NCI-H345 (cell line): Measurements from ENCODE around the gene TOP2A.

Experiments used
- DNase-seq: peaks from one replicate; lab custom pipeline; 2025; lab: John Stamatoyannopoulos, UW

TOP2A gene

DNA sequence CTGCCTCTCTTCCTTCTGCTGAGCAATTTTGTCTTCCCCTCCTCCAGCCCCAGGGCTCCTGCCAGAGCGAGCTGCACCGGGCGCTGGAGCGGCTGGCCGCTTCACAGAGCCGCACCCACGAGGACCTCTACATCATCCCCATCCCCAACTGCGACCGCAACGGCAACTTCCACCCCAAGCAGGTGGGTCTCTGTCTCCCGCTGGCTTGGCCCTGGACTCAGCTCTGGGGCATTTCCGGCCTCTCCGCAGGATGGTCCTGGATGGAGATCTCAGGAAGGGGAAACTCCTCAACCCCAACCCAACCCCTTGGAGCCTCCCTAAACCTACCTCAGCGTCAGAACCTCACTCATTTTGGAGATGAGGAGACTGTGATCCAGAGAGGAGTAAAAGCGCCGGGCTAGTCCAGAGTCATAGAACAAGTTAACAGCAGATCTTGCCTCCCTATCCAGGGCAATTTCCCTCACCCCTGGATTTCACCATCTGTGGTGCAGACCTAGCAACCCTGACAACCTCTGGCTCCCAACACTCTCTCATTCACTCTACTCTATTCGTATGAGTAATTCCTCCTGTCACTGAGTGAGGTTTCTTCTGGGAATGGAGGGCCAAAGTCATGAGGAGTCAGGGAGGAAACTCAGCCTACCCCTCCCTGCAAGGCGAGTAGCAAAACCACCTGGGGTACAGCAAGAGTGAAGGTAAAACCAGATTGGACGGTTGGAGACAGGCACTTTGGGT, 36.4 kb upstream of the TOP2A start:
- DNase-seq: no peak

DNA sequence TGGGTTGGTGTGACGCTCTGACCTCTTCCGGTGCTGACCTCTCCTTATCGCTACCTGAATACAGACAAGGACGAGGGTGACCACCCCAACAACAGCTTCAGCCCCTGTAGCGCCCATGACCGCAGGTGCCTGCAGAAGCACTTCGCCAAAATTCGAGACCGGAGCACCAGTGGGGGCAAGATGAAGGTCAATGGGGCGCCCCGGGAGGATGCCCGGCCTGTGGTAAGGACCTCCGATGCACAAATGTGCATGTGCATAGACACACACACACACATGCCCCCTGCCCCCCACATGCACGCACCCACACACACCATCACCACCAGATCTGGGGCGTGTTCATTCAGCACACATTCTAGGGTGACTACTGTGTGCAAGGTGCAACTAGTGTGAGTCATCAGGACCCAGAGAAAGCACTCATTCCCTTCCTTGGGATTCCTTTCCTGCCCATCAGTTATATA, 35.3 kb upstream of the TOP2A start:
- DNase-seq: no peak

DNA sequence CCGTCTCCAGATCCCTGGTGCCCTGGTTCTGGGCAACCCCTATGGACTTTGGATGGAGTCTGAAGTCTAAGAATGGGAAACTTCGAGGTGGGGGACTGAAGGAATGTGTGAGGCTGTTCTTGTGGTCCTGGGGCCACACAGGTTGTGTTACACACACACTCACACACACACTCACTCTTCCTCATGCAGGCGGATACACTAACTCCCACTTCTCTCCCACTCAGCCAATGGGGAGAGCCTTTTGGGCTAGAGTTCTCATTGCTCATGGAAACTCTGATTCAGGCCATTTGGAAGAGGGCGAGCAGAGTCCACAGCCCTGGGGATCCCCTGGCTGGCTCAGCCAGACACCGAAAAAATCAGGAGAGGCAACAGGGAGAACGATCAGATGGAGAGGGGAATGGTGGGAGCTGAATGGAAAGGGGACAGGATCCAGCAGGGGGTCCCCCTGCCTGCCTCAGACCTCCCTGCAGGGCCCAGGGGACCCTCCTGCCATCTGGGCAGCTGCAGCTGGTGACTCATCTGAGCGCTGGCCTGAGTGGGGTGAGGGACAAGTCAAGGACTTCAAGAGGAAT, 34.6 kb upstream of the TOP2A start:
- no peak for DNase-seq

DNA sequence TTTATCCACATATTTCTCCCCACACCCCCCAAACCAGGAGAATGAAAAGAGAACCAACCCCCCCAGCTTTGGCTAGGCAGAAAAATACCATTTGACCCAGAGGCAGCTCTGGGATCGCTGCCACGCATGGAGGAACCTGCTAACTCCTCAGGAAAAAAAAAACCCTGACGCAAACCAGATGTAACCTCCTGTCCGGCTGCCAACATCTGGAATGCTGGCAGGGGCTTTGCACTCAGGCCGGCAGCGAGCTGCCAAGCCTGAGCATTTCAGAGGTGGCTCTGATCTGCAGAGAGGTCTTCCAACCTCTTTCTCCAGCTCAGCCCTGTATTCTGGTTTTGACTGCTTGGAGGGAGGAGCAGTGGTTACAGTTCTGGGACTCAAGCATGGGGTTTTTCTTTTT, 33.7 kb upstream of the TOP2A start:
- no peak for DNase-seq

DNA sequence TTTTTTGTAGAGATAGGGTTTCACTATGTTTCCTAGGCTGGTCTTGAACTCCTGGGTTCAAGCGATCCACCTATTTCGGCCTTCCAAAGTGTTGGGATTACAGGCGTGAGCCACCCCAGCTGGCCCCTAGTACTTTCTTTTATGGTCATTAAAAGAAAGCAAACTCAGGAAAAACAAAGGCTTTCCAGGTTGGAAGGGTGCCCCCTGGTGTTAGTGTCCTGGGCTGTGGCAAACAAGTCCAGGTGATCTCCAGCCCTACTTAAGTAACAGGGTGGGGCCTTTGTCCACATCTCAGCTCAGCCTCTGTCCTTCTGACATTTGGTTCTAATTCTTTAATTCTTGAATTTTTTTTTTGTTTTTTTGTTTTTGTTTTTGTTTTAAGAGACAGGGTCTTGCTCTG, 32.5 kb upstream of the TOP2A start:
- no peak for DNase-seq

DNA sequence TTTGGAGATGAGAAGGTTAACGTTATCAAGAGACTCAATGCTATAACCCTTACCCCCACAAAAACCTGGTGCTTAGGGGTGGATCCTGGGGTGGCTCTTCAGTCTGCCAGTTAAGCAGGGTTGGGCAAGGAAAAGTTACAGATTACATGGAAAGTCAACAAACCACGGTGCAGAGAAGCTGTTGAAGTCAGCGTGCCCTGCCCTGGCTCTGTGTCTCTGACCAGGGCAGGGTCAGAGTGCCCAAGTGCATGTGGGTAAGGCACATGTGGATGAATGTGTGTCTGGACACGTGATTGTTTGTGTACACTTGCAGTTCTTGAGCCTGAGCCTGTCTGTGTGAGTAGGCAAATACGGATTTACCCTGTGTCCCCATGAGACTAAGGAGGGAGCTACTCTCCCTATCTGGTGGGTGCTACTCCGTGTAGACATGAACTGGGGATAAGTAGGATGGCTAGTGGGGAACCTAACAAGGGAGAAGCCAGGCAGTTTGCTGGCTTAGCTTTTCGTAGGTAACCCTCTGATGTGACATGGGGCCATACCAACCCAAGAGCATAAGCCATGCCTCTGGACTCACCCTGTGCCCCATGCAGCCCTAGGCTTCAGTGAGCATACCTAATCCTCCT, 31.1 kb upstream of the TOP2A start:
- no peak for DNase-seq

DNA sequence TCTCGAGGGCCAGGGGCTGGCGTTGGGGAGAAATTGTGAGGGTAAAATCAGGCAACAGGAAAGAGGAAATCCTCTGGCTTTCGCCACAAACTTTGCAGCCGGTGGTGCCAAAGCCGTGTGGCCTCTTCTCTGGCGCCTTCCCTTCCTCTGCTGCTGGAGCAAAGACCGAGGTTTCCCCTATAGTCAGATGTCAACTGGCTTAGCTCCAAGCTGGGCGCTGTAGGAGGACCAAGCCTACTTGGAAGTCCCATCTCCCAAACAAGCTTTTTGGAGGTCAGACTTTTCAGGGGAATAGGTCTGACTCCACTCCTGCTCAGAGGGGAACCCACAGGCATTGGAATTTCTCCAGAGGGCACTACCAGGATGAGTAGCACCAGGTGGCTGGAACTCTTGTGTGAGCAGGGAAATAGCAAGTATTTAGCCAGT, 30.5 kb upstream of the TOP2A start:
- DNase-seq: no peak

DNA sequence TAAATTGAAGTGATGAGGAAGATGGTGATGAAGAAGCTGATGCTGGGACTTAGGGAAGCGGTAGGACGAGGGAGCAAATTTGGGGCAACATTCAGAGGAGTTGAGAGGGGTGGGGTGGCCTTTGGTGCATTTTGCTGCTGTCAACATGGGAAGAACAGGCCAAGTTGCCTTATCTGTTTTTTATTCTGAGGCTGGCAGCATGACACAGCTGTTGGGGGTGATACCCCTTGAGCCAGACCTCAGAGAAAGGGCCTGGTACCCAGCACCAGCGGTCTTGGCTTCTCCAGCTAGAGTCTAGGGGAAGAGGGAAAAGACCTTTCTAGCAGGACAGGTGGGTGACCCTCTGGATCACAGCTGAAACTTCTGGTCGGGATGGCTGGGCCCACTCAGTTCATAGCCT, 30.1 kb upstream of the TOP2A start:
- DNase-seq: no peak

DNA sequence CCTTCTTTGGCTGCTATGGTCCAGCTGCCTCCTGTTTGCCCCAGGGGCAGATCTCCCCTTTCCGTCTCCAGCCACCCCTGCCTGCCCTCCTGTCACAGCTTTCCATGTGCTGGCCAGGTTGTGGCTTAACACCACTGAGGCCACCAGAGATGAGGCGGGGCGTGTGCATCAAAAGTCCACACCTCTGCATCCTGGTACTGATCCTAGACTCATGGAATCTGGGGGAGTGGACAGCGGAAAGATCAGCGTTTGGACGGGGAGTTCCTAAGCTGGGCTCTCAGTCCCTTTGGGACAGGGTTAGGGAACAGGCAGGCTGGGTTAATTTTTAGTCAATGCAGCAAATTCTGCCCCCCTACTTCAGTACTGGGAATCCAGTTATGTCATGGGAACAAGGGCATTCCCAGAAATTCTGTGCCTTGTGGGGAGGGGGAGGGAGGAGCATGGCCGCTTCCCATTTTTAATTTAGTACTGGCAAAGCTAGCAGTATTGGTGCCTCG, 29.5 kb upstream of the TOP2A start:
- DNase-seq: no peak

DNA sequence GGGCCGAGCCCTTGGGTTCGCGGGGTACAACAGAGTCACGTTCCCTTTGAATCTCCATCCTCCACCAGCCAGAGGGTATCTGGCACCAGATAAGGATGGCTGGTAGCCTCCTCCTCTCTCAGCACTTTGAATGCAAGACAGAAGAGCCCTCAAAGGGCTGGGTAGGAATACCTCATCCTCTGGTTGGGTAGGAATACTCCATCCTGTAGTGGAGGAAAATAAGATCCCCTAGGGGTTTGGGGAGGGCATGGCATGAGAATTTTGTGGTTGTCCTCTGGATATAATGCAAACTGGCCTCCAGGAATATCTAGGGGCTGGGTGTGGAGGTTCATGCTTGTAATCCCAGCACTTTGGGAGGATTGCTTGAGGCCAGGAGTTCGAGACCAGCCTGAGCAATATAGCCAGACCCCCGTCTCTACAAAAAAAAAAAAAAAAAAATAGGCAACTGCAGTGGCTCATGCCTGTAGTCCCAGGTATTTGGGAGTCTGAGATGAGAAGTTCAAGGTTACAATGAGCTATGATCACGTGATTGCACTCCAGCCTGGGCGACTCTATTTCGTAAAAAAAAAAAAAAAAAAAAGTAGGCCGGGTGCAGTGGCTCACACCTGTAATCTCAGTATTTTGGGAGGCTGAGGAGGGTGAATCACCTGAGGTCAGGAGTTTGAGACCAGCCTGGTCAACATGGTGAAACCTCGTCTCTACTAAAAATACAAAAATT, 28.2 kb upstream of the TOP2A start:
- DNase-seq: no peak

DNA sequence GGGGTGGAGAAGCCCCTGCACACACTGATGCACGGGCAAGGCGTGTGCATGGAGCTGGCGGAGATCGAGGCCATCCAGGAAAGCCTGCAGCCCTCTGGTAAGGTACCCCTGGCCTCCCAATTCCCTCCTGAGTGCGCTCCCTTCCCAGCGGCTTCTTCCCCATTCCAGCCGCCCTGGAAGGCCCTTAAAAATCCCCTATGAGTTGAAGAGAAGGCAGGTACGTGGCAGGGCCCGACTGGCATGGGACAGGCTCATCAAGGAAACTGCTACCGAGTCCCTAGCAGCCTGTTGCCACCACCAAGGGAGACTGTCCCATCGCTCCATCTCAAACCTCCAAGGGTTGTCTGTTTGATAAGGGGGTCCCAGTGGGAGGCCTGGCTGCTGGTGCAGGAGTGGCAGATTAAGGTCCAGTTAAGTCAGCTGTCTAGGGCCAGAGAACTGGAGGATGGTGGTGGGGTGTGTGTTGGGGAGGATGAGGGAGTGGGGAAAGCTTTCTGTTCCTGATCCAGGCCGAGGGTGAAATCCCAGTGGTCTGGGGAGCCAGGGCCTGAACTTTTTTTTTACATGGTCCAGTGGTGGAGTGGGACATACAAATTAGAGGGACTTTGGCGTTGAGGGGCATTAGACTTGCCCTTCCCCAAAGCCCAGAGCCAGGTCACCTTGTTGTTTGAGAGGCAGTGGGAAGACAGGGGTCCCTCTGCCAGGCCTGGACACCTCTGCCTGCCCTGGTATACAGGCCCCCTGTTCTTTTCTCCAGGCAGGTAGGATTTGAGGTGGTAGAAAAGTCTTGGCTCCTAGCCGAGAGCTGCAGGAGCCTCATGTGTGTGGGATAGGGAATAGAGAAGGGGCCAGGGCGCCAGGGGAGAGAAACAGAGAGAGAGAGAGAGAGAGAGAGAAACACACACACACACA, 26.5 kb upstream of the TOP2A start:
- no peak for DNase-seq

DNA sequence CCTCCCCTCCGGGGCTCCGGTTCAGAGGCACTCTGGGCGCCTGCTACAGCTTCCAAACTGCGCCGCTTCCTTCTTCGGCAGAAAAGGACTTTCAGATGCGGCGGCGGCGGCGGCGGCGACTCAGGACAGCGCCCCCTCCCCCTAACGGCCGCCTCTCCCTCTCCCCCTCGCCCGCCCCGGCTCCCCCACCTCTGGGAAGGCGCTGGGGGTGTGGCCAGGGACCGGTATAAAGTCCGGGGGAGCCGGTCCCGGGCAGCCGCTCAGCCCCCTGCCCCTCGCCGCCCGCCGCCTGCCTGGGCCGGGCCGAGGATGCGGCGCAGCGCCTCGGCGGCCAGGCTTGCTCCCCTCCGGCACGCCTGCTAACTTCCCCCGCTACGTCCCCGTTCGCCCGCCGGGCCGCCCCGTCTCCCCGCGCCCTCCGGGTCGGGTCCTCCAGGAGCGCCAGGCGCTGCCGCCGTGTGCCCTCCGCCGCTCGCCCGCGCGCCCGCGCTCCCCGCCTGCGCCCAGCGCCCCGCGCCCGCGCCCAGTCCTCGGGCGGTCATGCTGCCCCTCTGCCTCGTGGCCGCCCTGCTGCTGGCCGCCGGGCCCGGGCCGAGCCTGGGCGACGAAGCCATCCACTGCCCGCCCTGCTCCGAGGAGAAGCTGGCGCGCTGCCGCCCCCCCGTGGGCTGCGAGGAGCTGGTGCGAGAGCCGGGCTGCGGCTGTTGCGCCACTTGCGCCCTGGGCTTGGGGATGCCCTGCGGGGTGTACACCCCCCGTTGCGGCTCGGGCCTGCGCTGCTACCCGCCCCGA, 25.7 kb upstream of the TOP2A start, which contains the start of gene IGFBP4:
TSS of gene IGFBP4 (plus strand) at position 255 of the 792 bp plus-strand sequence. CDS start at position 541, 286 bp downstream.
- DNase-seq: peak; percentile 70

DNA sequence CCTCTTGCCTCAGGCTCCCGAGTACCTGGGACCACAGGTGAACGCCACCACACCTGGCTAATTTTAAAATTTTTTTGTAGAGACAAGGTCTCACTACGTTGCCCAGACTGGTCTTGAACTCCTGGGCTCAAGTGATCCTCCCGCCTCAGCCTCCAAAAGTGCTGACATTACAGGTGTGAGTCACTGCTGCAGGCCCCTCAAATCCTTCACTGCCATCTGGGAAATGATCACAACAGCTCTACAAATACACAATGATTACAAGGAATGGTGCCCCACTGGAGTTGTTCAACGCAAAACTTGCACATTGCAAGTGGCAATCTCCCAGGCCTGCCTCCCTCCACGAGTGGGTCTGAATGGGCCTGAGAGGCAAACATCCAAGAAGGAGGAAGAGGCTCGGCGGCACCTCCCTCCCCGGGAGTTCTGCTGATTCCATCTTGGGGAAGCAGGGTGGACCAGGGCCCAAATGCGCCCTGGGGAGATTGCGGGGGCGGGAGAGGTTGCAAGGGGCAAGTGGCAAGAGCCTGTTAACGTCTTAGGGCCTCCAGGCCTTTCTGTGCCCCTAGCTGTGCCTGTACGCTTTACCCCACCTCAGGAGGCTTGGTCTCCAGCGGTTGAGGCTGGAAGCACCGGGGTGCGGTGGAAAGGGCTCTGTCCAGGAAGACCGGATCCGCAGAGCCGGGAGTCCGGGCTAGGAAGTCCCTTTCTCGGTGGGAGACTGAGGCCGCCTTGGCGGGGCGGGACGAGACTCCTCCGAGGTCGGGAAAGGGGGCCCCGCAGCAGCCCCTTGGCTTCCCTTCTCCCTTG, 24.9 kb upstream of the TOP2A start:
- no peak for DNase-seq

DNA sequence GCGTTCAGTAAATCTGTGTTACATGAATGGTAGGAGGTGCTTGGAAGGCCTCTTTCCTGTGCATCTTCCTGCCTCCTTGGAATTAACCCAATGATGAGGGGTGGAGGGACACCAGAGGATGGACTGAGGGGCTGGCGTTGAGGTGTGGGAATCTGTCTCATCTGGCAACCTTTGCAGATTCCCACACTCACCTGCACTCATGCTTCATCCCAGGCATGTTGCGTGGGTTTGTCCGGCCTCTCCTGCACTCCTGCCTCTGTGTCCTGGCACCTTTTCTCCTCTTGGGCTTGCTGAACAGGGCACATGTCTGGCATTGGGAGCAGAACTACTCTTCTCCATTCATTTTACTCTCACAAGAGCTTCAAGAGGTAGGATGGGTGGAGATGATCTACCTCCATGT, 22.5 kb upstream of the TOP2A start:
- no peak for DNase-seq

DNA sequence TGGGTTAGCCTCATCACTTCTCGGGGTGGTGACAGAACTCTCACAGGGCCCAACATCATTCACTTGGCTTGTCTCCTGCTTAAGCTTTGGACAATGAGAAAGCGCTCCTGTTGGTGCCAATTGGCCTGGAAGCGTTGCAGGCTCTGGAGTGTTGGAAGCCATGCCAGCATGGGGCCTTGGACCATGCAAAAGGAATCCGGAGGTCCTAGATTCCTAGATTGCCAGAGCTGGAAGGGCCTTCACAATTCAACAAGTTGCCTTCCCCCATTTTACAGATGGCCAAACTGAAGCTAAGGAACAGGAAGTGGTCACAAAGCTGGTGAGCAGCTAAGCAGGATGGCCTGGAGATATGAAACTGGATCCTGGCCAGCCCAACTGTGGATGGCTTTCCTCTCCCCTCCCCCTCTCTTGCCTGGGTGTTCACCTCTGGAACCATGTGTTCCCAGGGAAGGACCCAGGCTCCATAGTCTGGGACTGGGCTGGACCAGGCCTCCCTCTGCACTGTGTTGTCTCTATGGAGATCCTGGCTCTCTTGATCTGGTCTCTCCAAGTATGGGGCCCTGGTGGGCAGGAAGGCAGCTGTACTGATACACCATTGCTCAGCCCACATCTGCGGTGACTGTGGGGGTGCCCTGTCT, 19.5 kb upstream of the TOP2A start:
- DNase-seq: no peak

DNA sequence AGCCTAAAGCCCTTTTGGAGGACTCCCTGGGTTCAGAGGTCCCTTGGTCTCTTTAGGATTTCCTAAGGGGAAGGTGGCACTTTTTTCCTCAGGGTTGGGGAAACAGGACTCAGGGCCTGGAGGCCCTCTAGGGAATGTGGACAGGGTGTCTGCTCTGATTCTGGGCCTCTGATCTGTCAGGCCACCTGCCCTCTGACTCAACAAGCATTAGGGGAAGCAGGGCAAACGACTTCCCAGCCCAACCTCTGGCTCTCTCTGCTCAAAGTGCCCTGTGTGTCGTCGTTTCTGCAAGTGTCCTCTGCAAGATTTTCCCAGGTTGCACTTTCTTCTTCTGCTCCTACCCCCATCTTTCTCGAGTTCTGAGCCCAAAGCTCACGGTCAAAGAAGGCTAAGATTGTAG, 18.9 kb upstream of the TOP2A start:
- DNase-seq: no peak

DNA sequence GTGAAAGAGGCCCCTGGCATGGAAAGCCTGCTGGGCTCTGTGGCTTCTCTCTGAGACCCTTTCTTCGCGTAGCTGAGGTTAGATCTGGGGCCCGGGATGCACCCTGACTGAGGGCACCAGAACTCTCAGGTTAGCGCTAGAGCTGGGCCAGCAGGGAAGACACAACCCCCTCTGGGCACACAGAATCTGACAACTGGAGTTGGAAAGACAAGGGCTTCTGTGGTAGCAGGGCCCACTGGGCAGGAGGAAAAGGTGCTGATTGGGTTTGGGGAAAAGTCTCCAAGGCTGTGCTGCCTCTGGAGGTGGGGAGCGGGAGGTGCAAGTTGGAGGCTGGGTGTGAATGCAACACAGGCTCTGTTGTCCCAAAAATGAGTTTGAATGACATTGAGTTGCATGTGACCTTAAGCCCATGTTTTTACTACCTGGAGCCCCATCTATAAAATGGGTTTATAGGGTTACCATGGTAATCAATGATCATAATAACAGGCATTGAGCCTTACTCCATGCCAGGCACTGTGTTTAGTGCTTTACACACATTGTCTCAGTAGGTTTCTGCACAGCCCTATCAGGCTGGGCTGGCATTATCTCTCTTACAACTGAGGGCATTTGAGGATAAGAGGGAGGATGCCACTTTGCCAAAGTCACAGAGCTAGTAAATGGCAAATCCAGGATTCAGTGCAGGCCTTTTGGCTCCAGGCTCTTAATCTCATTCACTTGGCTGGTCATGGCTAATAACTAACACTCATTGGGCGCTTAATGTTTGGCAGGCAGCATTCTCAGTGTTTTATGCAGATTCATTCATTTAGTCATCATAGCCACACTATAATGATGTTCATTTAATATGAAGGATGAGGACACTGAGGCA, 16.1 kb upstream of the TOP2A start:
- no peak for DNase-seq

DNA sequence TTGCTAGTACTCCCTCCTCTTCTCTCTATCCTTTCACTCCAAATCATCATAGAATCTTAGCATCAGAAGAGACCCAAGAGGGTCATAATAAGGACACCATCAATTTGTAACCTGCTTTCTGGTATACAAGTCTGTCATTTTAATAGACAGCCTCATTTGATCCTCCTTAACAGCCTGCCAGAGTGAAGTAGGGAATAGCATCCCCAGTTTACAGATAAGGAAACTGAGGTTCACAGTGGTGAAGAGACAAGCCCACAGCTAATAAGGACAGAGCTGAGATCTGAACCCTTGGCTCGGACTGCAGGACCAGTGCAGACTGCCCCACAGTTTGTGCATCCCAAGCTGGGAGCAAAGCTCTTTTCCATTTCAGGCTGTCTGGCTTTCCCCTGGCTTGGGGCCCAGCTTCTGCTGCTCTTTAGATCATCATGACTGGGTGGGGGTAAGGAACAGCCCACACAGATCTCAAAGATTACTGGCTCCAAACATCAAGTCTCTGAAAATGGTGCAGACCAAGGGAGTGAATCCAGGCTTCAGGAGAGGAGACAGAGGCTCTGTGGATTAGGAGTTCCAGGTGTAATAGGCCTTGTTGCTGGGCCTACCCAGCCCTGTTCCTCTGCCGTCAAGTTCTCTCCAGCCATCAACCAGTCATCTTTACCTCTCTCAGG, 15.3 kb upstream of the TOP2A start:
- no peak for DNase-seq
